Activated CD4-positive, alpha-beta T cell treated with anti-CD3 and anti-CD28 coated beads for 48 hours (primary cell): ENCODE measurements around the gene STIM1.
"Not testable (repeated sequence)": the region's sequence is repeated elsewhere in the genome, so short reads cannot be mapped to it uniquely, and the experiment has no call there.

Experiments used
- DNase-seq: peaks from one replicate; pipeline ENCODE4 v3.0.0-alpha.2; 2020

The STIM1 gene

GRCh38 chr11:3989921-3990290, 134.4 kb downstream of the STIM1 start:
- no peak for DNase-seq

GRCh38 chr11:3990406-3990805, 134.9 kb downstream of the STIM1 start:
- no peak for DNase-seq

- DNase-seq: no peak
Observed at GRCh38 chr11:3992964-3993363, 137.5 kb downstream of the STIM1 start.

- DNase-seq: no peak
Observed at GRCh38 chr11:3994030-3994640, 138.7 kb downstream of the STIM1 start.

- no peak for DNase-seq
Observed at GRCh38 chr11:3995307-3995706, 139.8 kb downstream of the STIM1 start.

GRCh38 chr11:3995949-3996554, 140.6 kb downstream of the STIM1 start:
- DNase-seq: no peak

- DNase-seq: no peak
Observed at GRCh38 chr11:3996651-3997050, 141.2 kb downstream of the STIM1 start.

- not testable (repeated sequence) for DNase-seq
Observed at GRCh38 chr11:4004753-4005152, 149.3 kb downstream of the STIM1 start.

GRCh38 chr11:4006946-4007680, 151.6 kb downstream of the STIM1 start:
- DNase-seq: no peak

GRCh38 chr11:4008116-4008515, 152.7 kb downstream of the STIM1 start:
- no peak for DNase-seq

- not testable (repeated sequence) for DNase-seq
Observed at GRCh38 chr11:4016602-4017001, 161.1 kb downstream of the STIM1 start.

- DNase-seq: no peak
Observed at GRCh38 chr11:4017129-4017528, 161.7 kb downstream of the STIM1 start.

- no peak for DNase-seq
Observed at GRCh38 chr11:4018641-4019040, 163.2 kb downstream of the STIM1 start.

- no peak for DNase-seq
Observed at GRCh38 chr11:4019891-4020290, 164.4 kb downstream of the STIM1 start.

GRCh38 chr11:4022669-4023068, 167.2 kb downstream of the STIM1 start:
- DNase-seq: no peak

GRCh38 chr11:4025248-4025966, 169.9 kb downstream of the STIM1 start:
- DNase-seq: no peak

GRCh38 chr11:4025967-4026324, 170.5 kb downstream of the STIM1 start:
- DNase-seq: no peak

- no peak for DNase-seq
Observed at GRCh38 chr11:4026389-4026788, 170.9 kb downstream of the STIM1 start.

GRCh38 chr11:4027746-4028145, 172.3 kb downstream of the STIM1 start:
- DNase-seq: no peak

- DNase-seq: no peak
Observed at GRCh38 chr11:4030197-4030596, 174.7 kb downstream of the STIM1 start.

GRCh38 chr11:4032097-4032496, 176.6 kb downstream of the STIM1 start:
- DNase-seq: no peak

GRCh38 chr11:4035985-4036384, 180.5 kb downstream of the STIM1 start:
- no peak for DNase-seq

- no peak for DNase-seq
Observed at GRCh38 chr11:4039011-4039410, 183.5 kb downstream of the STIM1 start.

GRCh38 chr11:4040461-4040860, 185.0 kb downstream of the STIM1 start:
- DNase-seq: no peak
